ENCODE results near the gene DMD.

GRCh38 chrX:32571579-32571978 is 639.8 kb downstream of the DMD start:
- TF ChIP-seq CTCF (IDR thresholded peaks at IDR 0.05) (no peak), POLR2A (IDR thresholded peaks at IDR 0.05) (no peak)
